GM12872 (cell line): ENCODE data around the gene MYRIP.

Source experiments
- TF ChIP-seq, protein P1 (sequence below): IDR thresholded peaks from 3 replicates; pipeline ENCODE4 v1.5.1; 2011; ENCODE audit warnings: low read depth, mild to moderate bottlenecking, low read length, moderate library complexity; ENCODE audit not compliant: insufficient read depth

Gene MYRIP

DNA sequence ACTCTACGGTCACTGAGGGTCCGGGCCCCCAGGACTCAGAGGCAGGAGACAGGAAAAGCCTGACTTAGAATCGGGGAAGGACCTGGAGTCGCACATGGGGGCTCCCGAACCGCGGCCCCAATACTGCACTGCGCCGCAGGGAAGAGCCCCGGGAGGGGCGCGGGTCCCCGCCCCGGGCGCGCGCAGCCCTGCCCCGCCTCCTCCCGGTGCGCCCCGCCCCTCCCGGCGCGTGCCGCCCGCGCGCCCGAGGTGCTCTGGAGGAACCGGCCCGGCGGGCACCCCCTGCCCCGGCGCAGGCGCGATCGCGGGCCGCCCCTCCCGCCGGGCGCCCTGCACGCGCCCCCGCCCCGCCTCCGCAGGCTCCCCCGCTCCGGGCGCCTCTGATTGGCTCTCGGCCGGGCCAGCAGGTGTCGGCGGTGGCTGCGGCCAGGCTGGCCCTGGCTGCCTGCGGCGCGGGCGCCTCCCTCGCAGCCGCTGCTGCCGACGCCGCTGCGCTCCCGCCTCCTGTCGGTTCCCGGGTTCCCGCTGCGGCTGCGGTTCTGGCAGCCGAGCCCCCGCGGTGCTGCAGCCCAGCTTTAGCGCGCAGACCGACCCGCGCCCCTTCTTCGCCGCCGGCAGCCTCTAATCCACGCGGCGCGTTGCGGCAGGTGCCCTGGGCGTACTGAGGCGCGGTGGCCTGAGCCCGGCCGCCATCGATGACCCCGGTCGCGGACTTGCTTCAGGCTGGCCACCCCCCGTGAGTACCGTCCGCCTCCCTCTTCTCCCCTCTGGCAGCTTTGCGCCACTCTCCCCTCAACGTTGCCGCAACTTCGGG is at the start of gene MYRIP:
MYRIP (plus strand) TSS at position 429 of the 814 bp plus-strand sequence. CDS start 91,208 bp downstream, outside the sequence.
- TF ChIP-seq, protein P1, sequence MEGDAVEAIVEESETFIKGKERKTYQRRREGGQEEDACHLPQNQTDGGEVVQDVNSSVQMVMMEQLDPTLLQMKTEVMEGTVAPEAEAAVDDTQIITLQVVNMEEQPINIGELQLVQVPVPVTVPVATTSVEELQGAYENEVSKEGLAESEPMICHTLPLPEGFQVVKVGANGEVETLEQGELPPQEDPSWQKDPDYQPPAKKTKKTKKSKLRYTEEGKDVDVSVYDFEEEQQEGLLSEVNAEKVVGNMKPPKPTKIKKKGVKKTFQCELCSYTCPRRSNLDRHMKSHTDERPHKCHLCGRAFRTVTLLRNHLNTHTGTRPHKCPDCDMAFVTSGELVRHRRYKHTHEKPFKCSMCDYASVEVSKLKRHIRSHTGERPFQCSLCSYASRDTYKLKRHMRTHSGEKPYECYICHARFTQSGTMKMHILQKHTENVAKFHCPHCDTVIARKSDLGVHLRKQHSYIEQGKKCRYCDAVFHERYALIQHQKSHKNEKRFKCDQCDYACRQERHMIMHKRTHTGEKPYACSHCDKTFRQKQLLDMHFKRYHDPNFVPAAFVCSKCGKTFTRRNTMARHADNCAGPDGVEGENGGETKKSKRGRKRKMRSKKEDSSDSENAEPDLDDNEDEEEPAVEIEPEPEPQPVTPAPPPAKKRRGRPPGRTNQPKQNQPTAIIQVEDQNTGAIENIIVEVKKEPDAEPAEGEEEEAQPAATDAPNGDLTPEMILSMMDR: no peak

GRCh38 chr3:39760325-39760724 is 49.1 kb upstream of the MYRIP start:
- TF ChIP-seq, protein P1: no peak

- TF ChIP-seq, protein P1: no peak
Observed at GRCh38 chr3:39762537-39763070, 46.8 kb upstream of the MYRIP start.

- TF ChIP-seq, protein P1: no peak
Observed at GRCh38 chr3:39763390-39763789, 46.0 kb upstream of the MYRIP start.

GRCh38 chr3:39765575-39765974 is 43.8 kb upstream of the MYRIP start:
- TF ChIP-seq, protein P1: no peak

GRCh38 chr3:39766433-39766832 is 43.0 kb upstream of the MYRIP start:
- TF ChIP-seq, protein P1: no peak

DNA sequence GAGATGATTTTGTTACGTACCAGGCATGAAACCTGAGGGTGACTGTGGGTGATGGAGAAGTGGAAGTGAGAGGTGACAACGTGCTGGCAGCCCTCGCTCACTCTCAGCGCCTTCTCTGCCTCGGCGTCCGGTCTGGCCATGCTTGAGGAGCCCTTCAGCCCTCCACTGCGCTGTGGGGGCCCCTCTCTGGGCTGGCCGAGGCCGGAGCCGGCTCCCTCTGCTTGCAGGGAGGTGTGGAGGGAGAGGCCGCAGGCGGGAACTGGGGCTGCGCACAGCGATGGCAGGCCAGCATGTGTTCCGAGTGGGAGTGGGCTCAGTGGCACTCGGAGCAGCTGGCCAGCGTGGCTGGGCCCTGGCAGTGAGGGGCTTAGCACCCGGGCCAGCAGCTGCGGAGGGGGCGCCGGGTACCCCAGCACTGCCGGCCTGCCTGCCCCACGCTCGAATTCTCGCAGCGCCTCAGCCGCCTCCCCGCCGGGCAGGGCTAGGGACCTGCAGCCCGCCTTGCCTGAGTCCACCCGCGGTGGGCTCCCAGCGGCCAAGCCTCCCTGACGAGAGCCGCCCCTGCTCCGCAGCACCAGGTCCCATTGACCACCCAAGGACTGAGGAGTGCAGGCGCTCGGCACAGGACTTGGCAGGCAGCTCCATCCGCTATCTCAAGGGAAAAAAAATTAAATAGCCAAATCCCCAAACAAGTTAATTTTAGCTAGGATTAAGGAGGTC is 29.7 kb upstream of the MYRIP start:
- TF ChIP-seq, protein P1: no peak
